Ascending aorta (tissue), 2 donors: ENCODE results near the gene CAMTA1. TPM values are rescaled to one million over a fixed set of nuclear protein-coding genes. Genes with fewer than 3 reads are reported as not detected.

Experiments used
- DNase-seq, 2 donors: peaks; one replicate each; pipeline ENCODE4 v3.0.0-alpha.2; 2019; ENCODE audit warnings: low spot score in 2 of 2
- H3K27ac ChIP-seq, 2 donors: fragments of 200-600 bp; sonication (generic); one replicate each; pipeline ENCODE4 v1.5.1; 2016 to 2017; ENCODE audit warnings: mild to moderate bottlenecking in 1 of 2
- H3K27me3 ChIP-seq: fragments of 200-600 bp; sonication (generic); one replicate; pipeline ENCODE4 v1.5.1; 2017
- H3K36me3 ChIP-seq, 2 donors: fragments of 200-600 bp; sonication (generic); one replicate each; pipeline ENCODE4 v1.5.1; 2016
- H3K4me1 ChIP-seq, 2 donors: fragments of 200-600 bp; sonication (generic); one replicate each; pipeline ENCODE4 v1.5.1; 2016 to 2017; ENCODE audit warnings: mild to moderate bottlenecking in 1 of 2
- H3K4me3 ChIP-seq, 2 donors: fragments of 200-600 bp; sonication (generic); one replicate each; pipeline ENCODE4 v1.5.1; 2016 to 2017; ENCODE audit warnings: mild to moderate bottlenecking in 1 of 2
- H3K9me3 ChIP-seq, 2 donors: fragments of 200-600 bp; sonication (generic); one replicate each; pipeline ENCODE4 v1.5.1; 2016
- intact Hi-C: fragments of 100-400 bp; cut with DNase I; formaldehyde crosslinking; loops from one replicate; pipeline ENCODE4 v1.15.1; 2023
- total RNA-seq: library from RNA; depleted of rRNA; stranded (reverse); fragments of >200 nt; gene quantifications from one replicate; pipeline ENCODE4 v1.1.0, GENCODE V29; 2016
- TF ChIP-seq, protein P1 (sequence below), 3 experiments: fragments of 200-600 bp in 2 of 3; fragments of 450-650 bp in 1 of 3; sonication (generic) in 2 of 3; IDR thresholded peaks; one replicate each; pipeline ENCODE4 v1.5.1; 2016 to 2019; ENCODE audit warnings: antibody characterized with exemption in 3 of 3, mild to moderate bottlenecking in 1 of 3, moderate library complexity in 1 of 3

Gene CAMTA1
- total RNA-seq, 1 donor from 2014 or later, result 53.3 TPM

DNA sequence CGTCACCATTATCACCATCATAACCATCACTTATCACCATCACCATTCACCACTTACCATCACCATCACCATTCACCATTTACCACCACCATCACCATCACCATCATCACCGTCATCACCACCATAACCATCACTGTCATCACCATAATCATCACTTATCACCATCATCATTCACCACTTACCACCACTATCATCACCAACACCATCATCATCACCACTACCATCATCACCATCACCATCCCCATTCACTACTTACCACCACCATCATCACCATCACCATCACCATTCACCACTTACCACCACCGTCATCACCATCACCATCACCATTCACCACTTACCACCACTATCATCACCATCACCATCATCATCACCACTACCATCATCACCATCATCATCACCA is 151.8 kb downstream of the CAMTA1 start:
- Histone ChIP-seq H3K9me3 (no peaks in the 10 kb centered on the region), H3K27ac (no peak overlapping the region), H3K4me3 (no peak overlapping the region), H3K36me3 (no peaks in the 10 kb centered on the region), H3K4me1 (peaks cover 0 to 4% of the 10 kb centered on the region in 2 donors), H3K27me3 (no peaks in the 10 kb centered on the region)
- TF ChIP-seq, protein P1, sequence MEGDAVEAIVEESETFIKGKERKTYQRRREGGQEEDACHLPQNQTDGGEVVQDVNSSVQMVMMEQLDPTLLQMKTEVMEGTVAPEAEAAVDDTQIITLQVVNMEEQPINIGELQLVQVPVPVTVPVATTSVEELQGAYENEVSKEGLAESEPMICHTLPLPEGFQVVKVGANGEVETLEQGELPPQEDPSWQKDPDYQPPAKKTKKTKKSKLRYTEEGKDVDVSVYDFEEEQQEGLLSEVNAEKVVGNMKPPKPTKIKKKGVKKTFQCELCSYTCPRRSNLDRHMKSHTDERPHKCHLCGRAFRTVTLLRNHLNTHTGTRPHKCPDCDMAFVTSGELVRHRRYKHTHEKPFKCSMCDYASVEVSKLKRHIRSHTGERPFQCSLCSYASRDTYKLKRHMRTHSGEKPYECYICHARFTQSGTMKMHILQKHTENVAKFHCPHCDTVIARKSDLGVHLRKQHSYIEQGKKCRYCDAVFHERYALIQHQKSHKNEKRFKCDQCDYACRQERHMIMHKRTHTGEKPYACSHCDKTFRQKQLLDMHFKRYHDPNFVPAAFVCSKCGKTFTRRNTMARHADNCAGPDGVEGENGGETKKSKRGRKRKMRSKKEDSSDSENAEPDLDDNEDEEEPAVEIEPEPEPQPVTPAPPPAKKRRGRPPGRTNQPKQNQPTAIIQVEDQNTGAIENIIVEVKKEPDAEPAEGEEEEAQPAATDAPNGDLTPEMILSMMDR (IDR thresholded peaks at IDR 0.05), result no peak
- intact Hi-C loops, result no loop called here
- DNase-seq, result no peak

- Histone ChIP-seq H3K27me3 (no peaks in the 10 kb centered on the region), H3K4me3 (no peak overlapping the region), H3K36me3 (no peaks in the 10 kb centered on the region), H3K27ac (no peak overlapping the region), H3K9me3 (no peaks in the 10 kb centered on the region), H3K4me1 (peaks cover 0 to 4% of the 10 kb centered on the region in 2 donors)
- no peak for DNase-seq
- TF ChIP-seq, protein P1 (IDR thresholded peaks at IDR 0.05), result no peak
- intact Hi-C loops, result no loop called here
Measured at GRCh38 chr1:6939363-6939762, 154.1 kb downstream of the CAMTA1 start.

- H3K4me3 ChIP-seq, result no peak overlapping the region
- H3K27me3 ChIP-seq, result no peaks in the 10 kb centered on the region
- intact Hi-C loops, result no loop called here
- H3K27ac ChIP-seq, result no peak overlapping the region
- H3K4me1 ChIP-seq, result no peaks in the 10 kb centered on the region
- H3K9me3 ChIP-seq, result no peaks in the 10 kb centered on the region
- H3K36me3 ChIP-seq, result no peaks in the 10 kb centered on the region
- DNase-seq, result no peak
- TF ChIP-seq, protein P1 (IDR thresholded peaks at IDR 0.05), result no peak
Measured at GRCh38 chr1:6941786-6942185, 156.5 kb downstream of the CAMTA1 start.

DNA sequence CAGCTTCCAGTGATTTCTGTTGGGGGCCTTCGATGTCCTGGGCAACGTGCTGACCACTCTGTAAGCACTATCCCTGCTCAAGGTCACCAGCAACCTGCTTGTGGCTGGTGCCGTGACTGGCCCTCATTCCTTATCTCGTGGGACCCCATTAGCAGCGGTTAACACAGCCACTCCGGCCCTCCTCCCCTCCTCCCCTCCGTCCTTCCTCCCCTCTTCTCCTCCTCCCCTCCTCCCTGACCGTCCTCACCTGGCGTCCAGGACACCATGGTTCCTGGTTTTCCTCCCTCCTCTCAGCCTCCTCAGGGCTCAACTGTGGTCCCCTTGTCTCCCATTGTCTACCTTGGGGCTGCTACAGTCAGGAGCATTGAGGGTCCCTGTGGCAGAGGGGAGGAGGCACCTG is 157.7 kb downstream of the CAMTA1 start:
- intact Hi-C loops, result no loop called here
- Histone ChIP-seq H3K36me3 (no peaks in the 10 kb centered on the region), H3K27me3 (no peaks in the 10 kb centered on the region), H3K9me3 (no peaks in the 10 kb centered on the region), H3K4me3 (no peak overlapping the region), H3K4me1 (no peaks in the 10 kb centered on the region), H3K27ac (no peak overlapping the region)
- TF ChIP-seq, protein P1 (IDR thresholded peaks at IDR 0.05), result no peak
- no peak for DNase-seq

DNA sequence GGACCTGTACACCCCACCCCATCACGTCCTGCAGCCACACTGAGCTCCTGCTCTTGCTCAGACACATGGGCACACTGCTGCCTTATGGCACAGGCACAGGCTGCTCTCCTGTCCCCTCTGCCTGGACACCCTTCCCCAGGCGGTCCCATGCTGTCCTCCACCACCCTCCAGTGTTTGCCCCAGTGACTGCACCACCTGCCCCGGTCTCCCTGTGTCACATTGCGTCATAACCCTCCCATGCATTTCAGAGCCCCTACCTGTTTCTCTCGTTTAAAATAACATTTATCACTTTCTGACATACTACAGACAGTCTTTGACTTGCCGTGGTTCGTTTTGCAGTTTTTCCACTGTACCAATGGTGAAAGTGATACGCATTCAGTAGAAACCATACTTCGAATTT is 159.2 kb downstream of the CAMTA1 start:
- H3K9me3 ChIP-seq, result no peaks in the 10 kb centered on the region
- H3K36me3 ChIP-seq, result no peaks in the 10 kb centered on the region
- no peak overlapping the region for H3K4me3 ChIP-seq
- H3K4me1 ChIP-seq, result no peaks in the 10 kb centered on the region
- H3K27me3 ChIP-seq, result no peaks in the 10 kb centered on the region
- TF ChIP-seq, protein P1 (IDR thresholded peaks at IDR 0.05), result no peak
- H3K27ac ChIP-seq, result no peak overlapping the region
- DNase-seq, result no peak
- intact Hi-C loops, result no loop called here

- Histone ChIP-seq H3K4me1 (no peaks in the 10 kb centered on the region), H3K27me3 (no peaks in the 10 kb centered on the region), H3K4me3 (no peak overlapping the region), H3K9me3 (no peaks in the 10 kb centered on the region), H3K27ac (no peak overlapping the region), H3K36me3 (no peaks in the 10 kb centered on the region)
- TF ChIP-seq, protein P1 (IDR thresholded peaks at IDR 0.05), result no peak
- intact Hi-C loops, result no loop called here
- DNase-seq, result no peak
Measured at GRCh38 chr1:6947952-6948351, 162.7 kb downstream of the CAMTA1 start.
